Activated CD8-positive, alpha-beta memory T cell treated with anti-CD3 and anti-CD28 coated beads for 48 hours (primary cell): ENCODE data around the gene NPIPA2.
"Not testable (repeated sequence)": the region's sequence is repeated elsewhere in the genome, so short reads cannot be mapped to it uniquely, and the experiment has no call there.

Experiments
- DNase-seq, 3 experiments: peaks; one replicate each; pipeline ENCODE4 v3.0.0-alpha.2; 2020; ENCODE audit warnings: low read depth in 2 of 3, low spot score in 2 of 3

The NPIPA2 gene

GRCh38 chr16:14742273-14743128 is at the start of gene NPIPA2:
NPIPA2 (plus strand) TSS chr16:14742533; CDS start chr16:14748066, 5,533 bp downstream.
- DNase-seq, result not testable (repeated sequence)

- not testable (repeated sequence) for DNase-seq
These were observed 48.2 kb upstream of the NPIPA2 start, which contains the start of gene PLA2G10 for GRCh38 chr16:14694129-14694528. PLA2G10 (minus strand) TSS chr16:14694308; CDS start chr16:14694229, 79 bp downstream.

GRCh38 chr16:14701859-14702258 is 40.5 kb upstream of the NPIPA2 start:
- not testable (repeated sequence) for DNase-seq

- not testable (repeated sequence) for DNase-seq
These were observed 39.7 kb upstream of the NPIPA2 start for GRCh38 chr16:14702672-14703071.

- DNase-seq, result not testable (repeated sequence)
These were observed 38.9 kb upstream of the NPIPA2 start, which contains the start of gene NPIPA3 for GRCh38 chr16:14703156-14704011. NPIPA3 (plus strand) TSS chr16:14703411; CDS start chr16:14708944, 5,533 bp downstream.

GRCh38 chr16:14733233-14733632 is 9.1 kb upstream of the NPIPA2 start:
- not testable (repeated sequence) for DNase-seq

- not testable (repeated sequence) for DNase-seq
These were observed 1.4 kb upstream of the NPIPA2 start for GRCh38 chr16:14740832-14741385.

DNA sequence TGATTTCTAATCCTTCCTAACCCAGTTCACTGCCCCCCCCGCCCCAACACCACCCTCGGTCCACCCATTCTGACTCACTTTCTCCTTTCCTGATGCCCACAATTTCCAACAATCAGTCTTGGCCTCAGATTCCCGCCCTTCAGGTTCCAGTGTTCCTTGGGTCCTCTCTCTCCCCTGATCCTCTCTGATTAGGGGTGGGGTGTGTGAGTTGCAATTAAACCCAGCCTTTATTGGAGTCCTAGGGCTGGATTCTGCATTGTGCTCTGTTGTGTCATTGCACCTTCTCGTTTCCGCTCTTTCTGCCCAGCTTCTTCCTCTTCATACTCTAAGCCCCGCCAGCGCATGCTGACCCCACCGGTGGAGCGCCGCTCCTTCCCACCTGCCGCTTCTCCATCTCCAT is 539 bp upstream of the NPIPA2 start:
- DNase-seq, result not testable (repeated sequence)

DNA sequence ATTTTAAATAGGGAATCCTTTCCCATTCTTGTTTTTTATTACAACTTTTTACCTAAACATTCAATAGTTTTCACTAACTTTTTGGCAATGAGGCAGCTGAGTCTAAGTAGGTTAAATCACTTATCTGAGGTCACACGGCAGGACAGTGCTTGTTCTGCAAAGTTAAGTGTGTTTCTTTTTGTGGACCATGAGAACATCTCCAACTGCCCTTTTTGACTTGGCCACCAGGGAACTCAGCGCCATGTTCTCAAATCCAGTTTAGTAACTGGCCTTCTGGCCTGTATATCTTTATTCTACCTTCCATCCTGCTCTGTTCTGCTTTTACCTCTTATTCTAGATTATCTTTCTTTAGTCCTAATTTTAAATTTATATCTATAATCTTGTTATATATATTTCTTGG is 31.3 kb downstream of the NPIPA2 start:
- not testable (repeated sequence) for DNase-seq

- not testable (repeated sequence) for DNase-seq
These were observed 33.3 kb downstream of the NPIPA2 start for GRCh38 chr16:14775624-14776023.

DNA sequence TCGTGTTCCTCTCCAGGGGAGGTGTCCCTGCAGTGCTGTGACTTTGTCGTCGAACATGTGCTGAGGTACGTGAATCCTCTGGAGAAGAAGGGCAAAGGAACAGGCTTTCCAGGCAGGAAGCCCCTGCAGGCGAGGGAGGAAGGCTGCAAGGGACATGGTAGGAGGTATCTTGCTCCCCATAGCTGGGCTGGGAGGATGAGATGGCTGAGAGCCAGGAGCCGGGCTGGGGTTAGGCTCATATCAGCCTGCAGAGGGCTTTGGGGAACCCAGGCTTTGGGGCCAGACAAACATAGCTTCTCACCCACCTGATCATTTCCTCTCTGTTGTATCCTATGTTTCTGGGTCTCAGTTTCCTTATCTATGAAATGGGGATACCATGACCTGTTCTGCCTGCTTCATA is 34.4 kb downstream of the NPIPA2 start:
- not testable (repeated sequence) for DNase-seq

- not testable (repeated sequence) for DNase-seq
These were observed 37.1 kb downstream of the NPIPA2 start for GRCh38 chr16:14779368-14779877.

DNA sequence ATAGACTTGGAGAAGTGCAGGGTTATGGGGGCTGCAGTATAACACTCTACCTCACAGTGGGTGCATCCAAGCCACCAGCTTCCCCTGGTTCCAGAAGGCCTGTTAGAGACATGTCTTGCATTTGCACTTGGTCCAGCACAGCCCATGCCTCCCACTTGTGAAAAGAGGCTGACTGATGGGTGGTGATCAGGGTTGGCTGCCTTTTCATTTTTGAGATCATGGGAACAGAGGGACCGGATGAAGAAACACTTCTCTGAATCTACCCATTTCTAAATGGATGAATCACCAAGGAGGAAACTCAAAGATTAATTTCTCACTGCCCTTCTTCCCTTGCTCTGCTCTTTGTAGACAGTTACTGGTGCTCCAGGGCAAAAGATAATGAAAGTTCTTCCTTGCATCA is 43.8 kb downstream of the NPIPA2 start:
- DNase-seq, result not testable (repeated sequence)

DNA sequence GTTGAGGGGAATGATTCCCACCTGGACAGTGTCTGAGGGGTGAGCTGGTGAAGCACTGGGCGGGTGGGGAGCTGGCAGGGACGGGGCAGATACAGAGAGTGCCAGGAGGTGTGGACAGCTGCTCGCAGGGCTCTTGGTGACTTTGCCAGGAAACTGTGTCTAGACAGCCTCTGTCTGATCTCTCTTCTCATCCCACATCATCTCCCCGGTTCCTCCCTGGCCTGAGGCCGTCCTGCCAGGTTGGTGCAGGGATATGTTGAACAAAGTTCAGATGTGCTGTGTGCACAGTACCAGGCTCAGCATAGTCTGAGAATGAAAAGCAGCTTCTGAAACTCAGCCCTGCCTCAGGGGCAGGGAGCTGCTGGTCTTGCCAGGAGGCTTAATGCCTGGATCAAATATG is 47.2 kb downstream of the NPIPA2 start:
- not testable (repeated sequence) for DNase-seq

- DNase-seq, result not testable (repeated sequence)
These were observed 48.1 kb downstream of the NPIPA2 start for GRCh38 chr16:14790320-14790956.

DNA sequence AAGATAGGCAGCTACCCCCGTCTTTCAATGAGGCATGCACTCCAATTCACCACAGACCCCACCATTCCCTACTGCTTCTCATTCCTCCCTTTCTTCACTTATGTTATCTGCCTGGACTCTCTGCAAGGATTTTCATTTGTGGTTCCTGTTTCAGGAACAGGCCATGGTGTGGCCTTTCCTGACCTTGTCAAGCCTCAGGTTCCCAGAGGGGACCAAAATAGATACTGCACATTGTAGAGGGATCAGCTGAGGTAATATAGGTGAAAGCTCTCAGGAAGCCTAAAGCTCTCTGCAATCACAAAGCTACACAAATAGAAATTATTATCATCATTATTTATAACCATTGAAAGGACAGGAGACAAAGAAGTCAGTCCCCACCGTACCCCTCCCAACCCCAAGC is 50.6 kb downstream of the NPIPA2 start:
- not testable (repeated sequence) for DNase-seq

DNA sequence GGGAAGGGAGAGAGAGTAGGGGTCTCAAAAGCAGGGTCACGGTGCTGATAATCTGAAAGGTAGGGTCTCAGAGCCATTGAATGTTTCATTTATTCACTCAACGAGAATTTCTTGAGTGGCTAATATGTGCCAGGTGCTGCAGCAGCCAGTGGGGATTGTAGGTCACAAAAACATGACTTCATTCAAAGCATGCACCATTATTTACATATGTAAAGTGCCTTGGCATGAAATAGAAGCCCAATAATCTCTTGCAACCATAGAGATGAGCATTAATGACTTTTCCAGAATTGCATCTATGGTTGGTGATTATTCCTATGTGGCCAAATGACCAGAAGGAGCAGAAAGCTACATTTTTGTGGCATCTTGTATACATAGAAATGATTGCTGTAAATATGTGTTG is 55.2 kb downstream of the NPIPA2 start:
- DNase-seq, result not testable (repeated sequence)

- DNase-seq, result not testable (repeated sequence)
These were observed 61.2 kb downstream of the NPIPA2 start for GRCh38 chr16:14803577-14803976.

GRCh38 chr16:14807184-14807678 is 64.9 kb downstream of the NPIPA2 start:
- not testable (repeated sequence) for DNase-seq

DNA sequence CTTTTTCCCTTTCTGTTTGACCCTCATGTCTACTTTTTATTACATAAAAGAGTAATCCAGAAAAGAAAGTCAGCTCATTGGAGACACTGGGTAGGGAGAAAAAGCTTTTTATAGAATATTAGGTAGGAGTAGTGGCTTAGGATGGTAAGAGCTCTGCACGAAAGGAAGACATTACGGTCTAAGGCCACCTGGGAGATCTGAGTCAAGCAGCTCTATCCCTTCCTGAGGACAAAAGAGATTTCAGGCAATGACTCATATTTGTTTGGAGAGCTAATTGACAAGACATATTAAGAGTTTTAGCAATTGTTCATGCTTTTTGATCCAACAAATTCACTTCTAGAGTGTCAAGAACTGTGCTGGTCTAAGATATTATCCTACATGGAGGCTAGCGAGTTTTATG is 71.6 kb downstream of the NPIPA2 start:
- not testable (repeated sequence) for DNase-seq
